Measurements from ENCODE around the gene TEC.

DNA sequence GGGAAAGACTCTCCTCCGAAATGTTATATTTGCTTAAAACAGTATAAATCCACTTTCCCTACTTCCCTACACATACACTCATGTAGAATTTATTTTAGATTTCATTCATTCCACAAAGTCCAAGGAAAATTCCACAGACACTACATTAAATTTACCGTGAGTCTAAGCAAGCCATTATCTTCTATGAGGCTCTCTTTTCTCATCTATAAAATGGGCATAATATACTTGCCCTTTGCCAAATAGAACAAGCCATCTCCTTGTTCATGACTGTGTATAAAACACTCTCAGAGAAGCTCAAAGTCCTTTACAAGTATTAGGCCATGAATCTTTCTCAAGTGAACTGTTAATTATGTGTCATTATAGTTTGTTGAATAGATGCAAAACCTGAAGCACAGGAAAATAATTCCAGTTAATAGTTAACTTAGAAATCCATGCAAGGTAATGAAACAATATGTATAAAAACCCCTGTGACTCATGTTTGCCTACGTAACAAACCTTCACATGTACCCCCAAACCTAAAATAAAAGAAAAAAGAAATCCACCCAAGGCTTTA lies 10.7 kb downstream of the TEC start:
- TF ChIP-seq TAF1 (IDR thresholded peaks at IDR 0.05; ENCODE audit: borderline replicate concordance, insufficient read depth, low read length), result no peak
- TF ChIP-seq POLR2AphosphoS5 (IDR thresholded peaks at IDR 0.05; ENCODE audit: low read depth, low read length), result no peak
- no peak for TF ChIP-seq SIN3A (IDR thresholded peaks at IDR 0.05; ENCODE audit: borderline replicate concordance, insufficient read depth, low read length)
